Fibroblast of upper back skin (primary cell): Measurements from ENCODE around the gene CAMKV.
"Not testable (repeated sequence)": the region's sequence is repeated elsewhere in the genome, so short reads cannot be mapped to it uniquely, and the experiment has no call there.

ENCODE experiments used
- DNase-seq: peaks from one replicate; pipeline ENCODE4 v3.0.0-alpha.2; 2013

CAMKV gene

GRCh38 chr3:49845694-49846093 is 24.0 kb downstream of the CAMKV start:
- DNase-seq = no peak

- DNase-seq = no peak
Measured at GRCh38 chr3:49844464-49845183, 25.1 kb downstream of the CAMKV start.

GRCh38 chr3:49842843-49843517 is 26.7 kb downstream of the CAMKV start:
- no peak for DNase-seq

GRCh38 chr3:49841806-49842205 is 27.9 kb downstream of the CAMKV start:
- no peak for DNase-seq

DNA sequence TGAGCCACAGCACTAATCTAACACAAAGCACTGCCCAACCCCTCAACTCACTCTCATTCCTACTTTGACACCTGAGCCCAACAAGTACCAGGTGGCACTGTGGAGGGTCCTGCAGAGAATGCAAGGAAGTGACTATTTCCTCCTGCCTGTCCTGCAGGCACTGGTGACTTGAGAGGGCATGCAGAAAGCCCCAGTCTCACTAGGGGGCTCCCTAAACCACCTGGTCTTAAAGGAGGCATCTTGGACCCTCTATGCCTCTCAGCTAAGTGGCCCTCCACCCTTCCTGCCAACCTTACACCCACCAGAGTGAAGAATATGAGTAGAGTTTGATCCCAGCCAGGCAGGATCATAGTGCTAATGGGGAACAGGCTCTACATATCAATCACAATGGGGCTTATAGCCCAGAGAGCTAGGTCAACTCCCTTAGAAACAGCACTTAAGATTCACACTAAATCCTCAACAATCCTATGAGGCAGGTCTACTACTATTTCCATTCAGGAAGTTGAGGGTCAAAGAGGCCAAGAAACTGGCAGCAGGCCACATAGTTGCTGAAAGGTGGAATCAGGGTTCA is 28.5 kb downstream of the CAMKV start:
- peak; percentile 9 for DNase-seq

- DNase-seq = peak; percentile 47
Measured at GRCh38 chr3:49840388-49840787, 29.3 kb downstream of the CAMKV start.

DNA sequence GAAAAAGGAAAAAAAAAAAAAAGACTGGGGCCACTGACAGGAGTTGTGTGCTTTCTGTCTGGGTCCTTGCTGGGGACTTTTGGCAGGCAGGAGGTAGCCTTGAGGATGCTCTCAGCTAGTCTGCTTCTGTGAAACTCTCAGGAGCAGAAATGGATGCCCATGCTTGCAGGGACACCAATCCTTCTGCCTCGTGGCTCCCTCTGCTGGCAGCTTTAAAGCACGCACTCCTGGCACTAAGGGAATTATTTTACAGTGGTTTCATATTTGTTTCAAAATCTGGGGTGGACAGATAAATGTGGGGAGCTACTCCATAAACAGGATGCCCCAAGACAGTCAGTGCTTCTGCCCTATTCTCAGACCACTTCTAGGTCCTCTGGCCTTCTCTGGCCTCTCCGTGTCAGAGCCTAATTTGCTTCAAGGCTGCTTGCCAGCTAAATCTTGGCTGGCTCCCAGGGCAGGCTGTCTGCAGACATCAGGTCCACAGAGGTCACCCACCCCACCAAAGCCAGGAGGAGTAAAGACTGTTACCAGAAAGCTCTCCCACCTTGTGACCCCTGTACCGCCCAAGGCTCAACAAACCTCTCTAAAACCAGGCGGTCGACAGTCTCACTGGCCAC is 30.4 kb downstream of the CAMKV start:
- DNase-seq = peak; percentile 84

- no peak for DNase-seq
Measured at GRCh38 chr3:49831341-49831740, 38.4 kb downstream of the CAMKV start.

DNA sequence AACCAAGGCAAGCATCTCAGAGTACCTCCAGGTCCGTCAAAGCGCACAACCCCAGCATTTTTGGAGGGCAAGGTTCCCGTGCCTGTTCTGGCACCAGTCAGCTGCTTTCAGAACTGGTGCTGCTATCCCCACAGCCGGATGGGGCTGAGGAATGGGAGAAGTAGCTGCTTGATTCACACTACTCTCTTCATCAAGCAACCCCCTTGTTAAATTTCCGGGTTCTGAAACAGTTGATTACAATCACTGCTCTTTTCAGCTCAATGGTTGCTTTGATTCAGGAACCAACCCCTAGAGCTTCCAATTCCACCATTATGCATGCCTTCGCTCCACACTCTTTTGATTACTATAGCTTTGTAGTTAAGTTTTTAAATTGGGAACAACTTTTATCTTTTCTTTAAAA is 43.7 kb downstream of the CAMKV start:
- no peak for DNase-seq

DNA sequence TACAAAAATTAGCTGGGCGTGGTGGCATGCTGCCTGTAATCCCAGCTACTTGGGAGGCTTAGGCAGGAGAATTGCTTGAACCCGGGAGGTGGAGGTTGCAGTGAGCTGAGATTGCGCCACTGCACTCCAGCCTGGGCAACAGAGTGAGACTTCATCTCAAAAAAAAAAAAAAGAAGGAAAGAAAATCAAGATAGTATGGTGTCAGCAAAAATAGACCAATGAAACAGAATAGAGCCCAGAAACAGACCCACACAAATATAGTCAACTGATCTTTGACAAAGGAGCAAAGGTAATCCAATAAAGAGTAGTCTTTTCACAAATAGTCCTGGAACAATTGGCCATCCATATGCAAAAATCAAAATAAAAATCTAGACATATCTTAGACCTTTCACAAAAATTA is 46.6 kb downstream of the CAMKV start:
- not testable (repeated sequence) for DNase-seq

DNA sequence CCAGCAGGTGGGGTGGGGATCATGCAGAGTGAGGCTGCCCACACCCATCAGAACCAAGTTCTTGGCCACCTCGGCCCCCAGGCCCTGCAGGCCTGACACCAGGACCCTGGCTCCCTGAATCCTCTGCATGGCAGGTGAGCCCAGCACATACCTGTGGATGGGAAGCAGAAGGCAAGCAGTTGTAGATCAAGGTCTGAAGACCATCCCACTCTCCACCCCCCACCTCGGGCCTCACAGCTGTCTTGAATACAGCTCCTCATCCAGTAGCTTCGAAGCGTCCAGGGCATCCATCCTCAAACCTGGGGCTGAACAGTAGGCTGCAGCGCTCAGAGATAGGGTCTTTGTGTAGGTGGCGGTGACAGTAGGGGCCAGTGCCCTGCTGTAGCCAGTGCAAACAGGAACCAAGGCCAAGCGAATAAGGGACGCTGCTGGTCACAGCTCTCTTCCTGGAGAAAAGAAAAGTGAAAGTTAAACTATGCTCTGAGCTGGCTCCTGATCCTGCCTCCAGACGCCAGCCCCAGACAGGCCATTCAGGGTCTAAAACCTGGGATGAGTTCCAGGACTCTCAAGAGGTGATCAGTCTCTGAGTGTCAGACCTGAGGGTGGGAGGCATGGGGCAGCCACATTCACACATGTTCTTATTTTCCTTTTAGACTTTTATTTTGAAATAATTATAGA is 56.1 kb downstream of the CAMKV start, which contains the start of gene UBA7:
TSS of gene UBA7 (minus strand) at position 457 of the 678 bp plus-strand sequence. CDS start at position 291, 166 bp downstream.
- DNase-seq = peak; percentile 94

- no peak for DNase-seq
Measured at GRCh38 chr3:49812916-49813496, 56.7 kb downstream of the CAMKV start.
